NOMO-1 treated with DMSO at 0.1 percent for 48 hours (cell line): Measurements from ENCODE around the gene GBP7.
"Not testable (repeated sequence)": the region's sequence is repeated elsewhere in the genome, so short reads cannot be mapped to it uniquely, and the experiment has no call there.

Experiments used
- DNase-seq: peaks from one replicate; lab custom pipeline; 2025; ENCODE audit not compliant: unreplicated experiment; lab: John Stamatoyannopoulos, UW

Gene GBP7

GRCh38 chr1:89175601-89176256 is at the start of gene GBP7:
TSS of gene GBP7 (minus strand) at chr1:89176003. CDS start at chr1:89171935, 4,068 bp downstream.
- no peak for DNase-seq

GRCh38 chr1:89221341-89221740 is 45.5 kb upstream of the GBP7 start:
- no peak for DNase-seq

- DNase-seq: not testable (repeated sequence)
Observed at GRCh38 chr1:89219851-89220250, 44.0 kb upstream of the GBP7 start.

- DNase-seq: not testable (repeated sequence)
Observed at GRCh38 chr1:89218941-89219340, 43.1 kb upstream of the GBP7 start.

- DNase-seq: no peak
Observed at GRCh38 chr1:89213347-89213746, 37.5 kb upstream of the GBP7 start.

GRCh38 chr1:89211035-89211634 is 35.3 kb upstream of the GBP7 start:
- no peak for DNase-seq

GRCh38 chr1:89206373-89206772 is 30.6 kb upstream of the GBP7 start:
- peak; percentile 39 for DNase-seq

- DNase-seq: no peak
Observed at GRCh38 chr1:89203166-89203565, 27.4 kb upstream of the GBP7 start.

GRCh38 chr1:89201106-89201794 is 25.4 kb upstream of the GBP7 start:
- no peak for DNase-seq

- no peak for DNase-seq
Observed at GRCh38 chr1:89200663-89201062, 24.9 kb upstream of the GBP7 start.

- DNase-seq: no peak
Observed at GRCh38 chr1:89199525-89200031, 23.8 kb upstream of the GBP7 start.

- peak; percentile 36 for DNase-seq
Observed at GRCh38 chr1:89198491-89199072, 22.8 kb upstream of the GBP7 start, which contains the start of gene GBP4. TSS of gene GBP4 (minus strand) at chr1:89198942. CDS start at chr1:89198834, 108 bp downstream.

GRCh38 chr1:89198081-89198480 is 22.3 kb upstream of the GBP7 start:
- DNase-seq: no peak

GRCh38 chr1:89195476-89195875 is 19.7 kb upstream of the GBP7 start:
- DNase-seq: no peak

- DNase-seq: no peak
Observed at GRCh38 chr1:89191314-89191713, 15.5 kb upstream of the GBP7 start.

GRCh38 chr1:89190017-89190416 is 14.2 kb upstream of the GBP7 start:
- DNase-seq: no peak

GRCh38 chr1:89179343-89179742 is 3.5 kb upstream of the GBP7 start:
- DNase-seq: no peak

GRCh38 chr1:89176971-89177370 is 1.2 kb upstream of the GBP7 start:
- DNase-seq: no peak

- no peak for DNase-seq
Observed at GRCh38 chr1:89174491-89174890, 1.3 kb downstream of the GBP7 start.

- no peak for DNase-seq
Observed at GRCh38 chr1:89172468-89173143, 3.2 kb downstream of the GBP7 start.

- DNase-seq: peak; percentile 64
Observed at GRCh38 chr1:89171067-89171438, 4.8 kb downstream of the GBP7 start.
